ENCODE results near the gene RAC3. TPM values are rescaled to one million over a fixed set of nuclear protein-coding genes. Genes with fewer than 3 reads are reported as not detected.
A peak's percentile ranks its signal among the peaks of the same experiment; 100 is the strongest.

The RAC3 gene
- total RNA-seq, 1 donor from 2014 or later, result 8.9 TPM

GRCh38 chr17:82055965-82056728 lies 24.7 kb downstream of the RAC3 start:
- no peak for DNase-seq (ENCODE audit: low spot score)

GRCh38 chr17:82056729-82057621 lies 25.5 kb downstream of the RAC3 start:
- no peak for DNase-seq (ENCODE audit: low spot score)

GRCh38 chr17:82058230-82058854 lies 26.9 kb downstream of the RAC3 start:
- DNase-seq (ENCODE audit: low spot score), result no peak

GRCh38 chr17:82058855-82059249 lies 27.4 kb downstream of the RAC3 start:
- no peak for DNase-seq (ENCODE audit: low spot score)

GRCh38 chr17:82059272-82060000 lies 28.0 kb downstream of the RAC3 start:
- no peak for DNase-seq (ENCODE audit: low spot score)

GRCh38 chr17:82060001-82060380 lies 28.5 kb downstream of the RAC3 start:
- DNase-seq (ENCODE audit: low spot score), result no peak

- no peak for DNase-seq (ENCODE audit: low spot score)
Observed at GRCh38 chr17:82060614-82061013, 29.1 kb downstream of the RAC3 start.

- no peak for DNase-seq (ENCODE audit: low spot score)
Observed at GRCh38 chr17:82061047-82061925, 29.8 kb downstream of the RAC3 start.

GRCh38 chr17:82062076-82062983 lies 30.9 kb downstream of the RAC3 start:
- DNase-seq (ENCODE audit: low spot score), result no peak

GRCh38 chr17:82062984-82063368 lies 31.5 kb downstream of the RAC3 start:
- DNase-seq (ENCODE audit: low spot score), result no peak

- DNase-seq (ENCODE audit: low spot score), result no peak
Observed at GRCh38 chr17:82063424-82064415, 32.2 kb downstream of the RAC3 start.

GRCh38 chr17:82064433-82065192 lies 33.1 kb downstream of the RAC3 start:
- DNase-seq (ENCODE audit: low spot score), result no peak

- no peak for DNase-seq (ENCODE audit: low spot score)
Observed at GRCh38 chr17:82065193-82065637, 33.7 kb downstream of the RAC3 start.

- DNase-seq (ENCODE audit: low spot score), result peak; percentile 53
Observed at GRCh38 chr17:82065638-82066303, 34.3 kb downstream of the RAC3 start, which contains the start of gene DUS1L. Gene DUS1L (minus strand): TSS chr17:82065804. CDS start chr17:82065059, 745 bp downstream.

- no peak for DNase-seq (ENCODE audit: low spot score)
Observed at GRCh38 chr17:82070611-82071010, 39.1 kb downstream of the RAC3 start.

GRCh38 chr17:82072827-82073226 lies 41.3 kb downstream of the RAC3 start:
- no peak for DNase-seq (ENCODE audit: low spot score)

GRCh38 chr17:82073446-82073845 lies 42.0 kb downstream of the RAC3 start:
- DNase-seq (ENCODE audit: low spot score), result no peak

Measured in mucosa of gallbladder (tissue), 1 donor.